H9 (cell line): ENCODE data around the gene CHN1. TPM values are rescaled to one million over a fixed set of nuclear protein-coding genes. Genes with fewer than 3 reads are reported as not detected.

Experiments used
- DNase-seq: peaks from one replicate; pipeline ENCODE4 v3.0.0-alpha.2; 2017
- H2AFZ ChIP-seq: one replicate; pipeline ENCODE4 v1.6.1; 2013; ENCODE audit warnings: mild to moderate bottlenecking, low read length, control low read depth, moderate library complexity
- H2AK5ac ChIP-seq: 2 replicates; pipeline ENCODE4 v1.6.1; 2013; ENCODE audit warnings: low read length, control low read depth, mixed read lengths; ENCODE audit not compliant: insufficient read length
- H2BK120ac ChIP-seq: one replicate; pipeline ENCODE4 v1.6.1; 2013; ENCODE audit warnings: low read depth, mild to moderate bottlenecking, low read length, control low read depth, inconsistent platforms; ENCODE audit not compliant: poor library complexity, severe bottlenecking
- H2BK12ac ChIP-seq: 2 replicates; pipeline ENCODE4 v1.6.1; 2013; ENCODE audit warnings: low read length, control low read depth, mixed read lengths, low read depth; ENCODE audit not compliant: insufficient read length
- H2BK15ac ChIP-seq: 2 replicates; pipeline ENCODE4 v1.6.1; 2013; ENCODE audit warnings: low read depth, low read length, control low read depth
- H2BK20ac ChIP-seq: one replicate; pipeline ENCODE4 v1.6.1; 2013; ENCODE audit warnings: low read depth, mild to moderate bottlenecking, low read length, control low read depth, inconsistent platforms; ENCODE audit not compliant: poor library complexity, severe bottlenecking
- H2BK5ac ChIP-seq: 2 replicates; pipeline ENCODE4 v1.6.1; 2013; ENCODE audit warnings: low read length, control low read depth, mixed read lengths; ENCODE audit not compliant: insufficient read length
- H3K14ac ChIP-seq: 2 replicates; pipeline ENCODE4 v1.6.1; 2013; ENCODE audit warnings: low read length, control low read depth; ENCODE audit not compliant: insufficient read depth
- H3K18ac ChIP-seq: 2 replicates; pipeline ENCODE4 v1.6.1; 2013; ENCODE audit warnings: low read depth, mild to moderate bottlenecking, mixed read lengths, low read length, control low read depth; ENCODE audit not compliant: insufficient read length
- H3K23ac ChIP-seq: 2 replicates; pipeline ENCODE4 v1.6.1; 2013; ENCODE audit warnings: low read length, control low read depth, mixed read lengths, low read depth; ENCODE audit not compliant: insufficient read length
- H3K23me2 ChIP-seq: 2 replicates; pipeline ENCODE4 v1.6.1; 2013; ENCODE audit warnings: low read depth, mild to moderate bottlenecking, mixed read lengths, low read length, control low read depth; ENCODE audit not compliant: insufficient read length, poor library complexity, severe bottlenecking
- H3K27ac ChIP-seq: 2 replicates; pipeline ENCODE4 v1.5.1; 2013; ENCODE audit warnings: low read length, control low read depth, mixed read lengths, low read depth; ENCODE audit not compliant: insufficient read length
- H3K27me3 ChIP-seq: 2 replicates; pipeline ENCODE4 v1.6.1; 2013; ENCODE audit warnings: low read length, control low read depth, inconsistent platforms; ENCODE audit not compliant: insufficient read depth
- H3K4ac ChIP-seq: 2 replicates; pipeline ENCODE4 v1.6.1; 2013; ENCODE audit warnings: low read depth, mild to moderate bottlenecking, control low read depth, inconsistent platforms, low read length, moderate library complexity
- H3K4me1 ChIP-seq: 2 replicates; pipeline ENCODE4 v1.6.1; 2013; ENCODE audit warnings: low read length, control low read depth, inconsistent platforms; ENCODE audit not compliant: insufficient read depth
- H3K4me2 ChIP-seq: 2 replicates; pipeline ENCODE4 v1.6.1; 2013; ENCODE audit warnings: low read length, control low read depth, mixed read lengths; ENCODE audit not compliant: insufficient read length, insufficient read depth
- H3K56ac ChIP-seq: 2 replicates; pipeline ENCODE4 v1.6.1; 2013; ENCODE audit warnings: low read depth, mild to moderate bottlenecking, mixed read lengths, low read length, control low read depth; ENCODE audit not compliant: insufficient read length
- H3K79me1 ChIP-seq: 2 replicates; pipeline ENCODE4 v1.6.1; 2013; ENCODE audit warnings: low read depth, mild to moderate bottlenecking, moderate library complexity, low read length, control low read depth, inconsistent platforms; ENCODE audit not compliant: insufficient read depth, poor library complexity, severe bottlenecking
- H3K79me2 ChIP-seq: 2 replicates; pipeline ENCODE4 v1.6.1; 2013; ENCODE audit warnings: low read length, control low read depth, inconsistent platforms; ENCODE audit not compliant: insufficient read depth
- H3K9ac ChIP-seq: 2 replicates; pipeline ENCODE4 v1.6.1; 2013; ENCODE audit warnings: low read length, control low read depth, mixed read lengths; ENCODE audit not compliant: insufficient read length; ENCODE audit errors: extremely low read depth
- H3K9me3 ChIP-seq: one replicate; pipeline ENCODE4 v1.6.1; 2013; ENCODE audit warnings: low read depth, low read length, inconsistent platforms; ENCODE audit not compliant: control insufficient read depth
- H3T11ph ChIP-seq: one replicate; pipeline ENCODE4 v1.6.1; 2013; ENCODE audit warnings: mild to moderate bottlenecking, low read length, control low read depth, inconsistent platforms
- H4K20me1 ChIP-seq: one replicate; pipeline ENCODE4 v1.6.1; 2013; ENCODE audit not compliant: control insufficient read depth, insufficient read length, insufficient read depth
- H4K5ac ChIP-seq: 2 replicates; pipeline ENCODE4 v1.6.1; 2013; ENCODE audit warnings: low read depth, mild to moderate bottlenecking, mixed read lengths, low read length, control low read depth; ENCODE audit not compliant: insufficient read length
- H4K8ac ChIP-seq: replicated peaks from 2 replicates; pipeline ENCODE4 v1.6.1; 2013; ENCODE audit warnings: low read length, control low read depth, mixed read lengths, low read depth; ENCODE audit not compliant: insufficient read length
- H4K91ac ChIP-seq: 2 replicates; pipeline ENCODE4 v1.6.1; 2013; ENCODE audit warnings: low read depth, mild to moderate bottlenecking, moderate library complexity, mixed read lengths, low read length, control low read depth; ENCODE audit not compliant: insufficient read length
- H3K27ac Mint-ChIP-seq, 3 experiments: 2 replicates in 2 of 3; 3 replicates in 1 of 3; pipeline ENCODE4 v1.8.0; 2020 to 2021; ENCODE audit warnings: mixed read lengths in 3 of 3, mild to moderate bottlenecking in 1 of 3, moderate library complexity in 1 of 3
- H3K27me3 Mint-ChIP-seq: 2 replicates; pipeline ENCODE4 v1.8.0; 2021; ENCODE audit warnings: low read depth, mild to moderate bottlenecking, moderate library complexity, mixed read lengths
- H3K36me3 Mint-ChIP-seq, 3 experiments: 2 replicates in 2 of 3; 3 replicates in 1 of 3; pipeline ENCODE4 v1.8.0; 2020 to 2021; ENCODE audit warnings: low read depth in 3 of 3, mixed read lengths in 3 of 3; ENCODE audit not compliant: insufficient read depth in 1 of 3
- H3K4me1 Mint-ChIP-seq, 2 experiments: 2 replicates each; pipeline ENCODE4 v1.8.0; 2020; ENCODE audit warnings: mixed read lengths in 2 of 2
- H3K4me3 Mint-ChIP-seq, 2 experiments: 2 replicates in 1 of 2; 3 replicates in 1 of 2; pipeline ENCODE4 v1.8.0; 2020 to 2021; ENCODE audit warnings: mild to moderate bottlenecking in 2 of 2, mixed read lengths in 2 of 2, moderate library complexity in 1 of 2
- H3K9me3 Mint-ChIP-seq, 2 experiments: 2 replicates in 1 of 2; 3 replicates in 1 of 2; pipeline ENCODE4 v1.8.0; 2020; ENCODE audit warnings: mild to moderate bottlenecking in 2 of 2, mixed read lengths in 2 of 2, moderate library complexity in 1 of 2
- CTCF ChIP-seq: fragments of 200-600 bp; sonication (generic); conservative IDR thresholded peaks from 3 replicates; pipeline ENCODE4 v1.8.0; 2021; ENCODE audit warnings: antibody characterized with exemption, mild to moderate bottlenecking
- WGBS: extraction: QIAGEN DNeasy Blood & Tissue Kit; methylation state at CpG from one replicate; pipeline ENCODE4 v1.1.7; 2013; ENCODE audit warnings: missing lambda C conversion rate, low lambda C conversion rate, mixed read lengths; ENCODE audit not compliant: insufficient read length; ENCODE audit errors: extremely low coverage; 5-methylcytosine and 5-hydroxymethylcytosine counted together
- total RNA-seq: library from RNA; stranded (reverse); gene quantifications from 2 replicates; pipeline ENCODE4 v1.2.1, GENCODE V29; 2021

Gene CHN1
- total RNA-seq, 1 experiment from 2014 or later: 33.9 TPM

GRCh38 chr2:174908284-174908683, 96.9 kb downstream of the CHN1 start:
- H3K18ac ChIP-seq: no peak overlapping the region
- H4K91ac ChIP-seq: no peak overlapping the region
- no peaks in the 10 kb centered on the region for H3K9me3 ChIP-seq
- no CpG with 5 or more reads among the region's 3 CpGs for WGBS
- no peak overlapping the region for H4K5ac ChIP-seq
- Mint-ChIP-seq H3K27ac (peak overlapping the region; percentile 21 to 82 (median 34); a peak in 5 of 7 replicates), H3K4me1 (peaks cover 11 to 19% of the 10 kb centered on the region in 2 experiments; a peak in 3 of 4 replicates), H3K9me3 (no peaks in the 10 kb centered on the region), H3K27me3 (no peaks in the 10 kb centered on the region), H3K4me3 (no peak overlapping the region), H3K36me3 (peaks cover 7 to 27% (median 27%) of the 10 kb centered on the region in 3 experiments; a peak in 6 of 7 replicates)
- no peak overlapping the region for H3K4me2 ChIP-seq
- H3K27ac ChIP-seq: no peak overlapping the region
- no peak overlapping the region for H3T11ph ChIP-seq
- no peak for TF ChIP-seq CTCF
- no peak overlapping the region for H2BK15ac ChIP-seq
- no peak overlapping the region for H3K9ac ChIP-seq
- H3K4me1 ChIP-seq: no peaks in the 10 kb centered on the region; the same call in 1 of the 2 replicates
- no peak overlapping the region for H2AK5ac ChIP-seq
- H3K23ac ChIP-seq: no peak overlapping the region
- no peak overlapping the region for H2BK20ac ChIP-seq
- no peak overlapping the region for H3K56ac ChIP-seq
- H2BK5ac ChIP-seq: no peak overlapping the region
- no peaks in the 10 kb centered on the region for H3K23me2 ChIP-seq
- no peaks in the 10 kb centered on the region for H3K27me3 ChIP-seq
- no peaks in the 10 kb centered on the region for H3K79me1 ChIP-seq
- H3K14ac ChIP-seq: no peak overlapping the region
- no peak overlapping the region for H2AFZ ChIP-seq
- no peaks in the 10 kb centered on the region for H3K79me2 ChIP-seq
- no peaks in the 10 kb centered on the region for H4K20me1 ChIP-seq
- no peak overlapping the region for H2BK120ac ChIP-seq
- no peak overlapping the region for H3K4ac ChIP-seq
- H4K8ac ChIP-seq: no peak overlapping the region
- no peak for DNase-seq
- no peak overlapping the region for H2BK12ac ChIP-seq
